OCI-LY1 (cell line): ENCODE measurements around the gene RPS3.

ENCODE experiments used
- H2AFZ ChIP-seq: fragments of 200-600 bp; sonication (generic), shearing (Covaris generic); 2 replicates; pipeline ENCODE4 v1.6.0; 2014; ENCODE audit warnings: antibody characterized with exemption, mild to moderate bottlenecking, low read length
- H3F3A ChIP-seq: fragments of 200-600 bp; sonication (generic), shearing (Covaris generic); 2 replicates; pipeline ENCODE4 v1.6.0; 2014; ENCODE audit warnings: mild to moderate bottlenecking, antibody characterized with exemption, low read length, moderate library complexity; ENCODE audit not compliant: insufficient read depth
- H3K27ac ChIP-seq: fragments of 200-600 bp; sonication (generic); 2 replicates; pipeline ENCODE4 v1.5.1; 2014; ENCODE audit warnings: low read length, mixed run types, mild to moderate bottlenecking, low read depth; ENCODE audit not compliant: poor library complexity, severe bottlenecking
- H3K27me3 ChIP-seq: fragments of 200-600 bp; sonication (generic); 2 replicates; pipeline ENCODE4 v1.6.0; 2014; ENCODE audit warnings: antibody characterized with exemption, mild to moderate bottlenecking, low read length, moderate library complexity; ENCODE audit not compliant: insufficient read depth
- H3K36me3 ChIP-seq: fragments of 200-600 bp; sonication (generic); 2 replicates; pipeline ENCODE4 v1.6.1; 2014; ENCODE audit warnings: mild to moderate bottlenecking, antibody characterized with exemption, low read length, moderate library complexity, mixed read lengths; ENCODE audit not compliant: insufficient read depth
- H3K4me1 ChIP-seq: fragments of 200-600 bp; sonication (generic); 2 replicates; pipeline ENCODE4 v1.5.1; 2014; ENCODE audit warnings: mild to moderate bottlenecking, low read length, moderate library complexity; ENCODE audit not compliant: insufficient read depth, severe bottlenecking
- H3K4me2 ChIP-seq: fragments of 200-600 bp; sonication (generic), shearing (Covaris generic); 2 replicates; pipeline ENCODE4 v1.6.1; 2014; ENCODE audit warnings: low read length
- H3K4me3 ChIP-seq: fragments of 200-600 bp; sonication (generic); 2 replicates; pipeline ENCODE4 v1.5.1; 2014; ENCODE audit warnings: low read length, low read depth, mild to moderate bottlenecking, mixed read lengths; ENCODE audit not compliant: poor library complexity, severe bottlenecking
- H3K79me2 ChIP-seq: fragments of 200-600 bp; shearing (Covaris generic); 2 replicates; pipeline ENCODE4 v1.6.1; 2016; ENCODE audit warnings: mixed run types, low read length, mixed read lengths; ENCODE audit not compliant: insufficient read depth
- H3K9ac ChIP-seq: fragments of 200-600 bp; sonication (generic), shearing (Covaris generic); 2 replicates; pipeline ENCODE4 v1.6.1; 2014; ENCODE audit warnings: mild to moderate bottlenecking, low read length, mixed read lengths
- H3K9me2 ChIP-seq: fragments of 200-600 bp; sonication (generic), shearing (Covaris generic); 2 replicates; pipeline ENCODE4 v1.6.1; 2014; ENCODE audit warnings: low read depth, mild to moderate bottlenecking, low read length, mixed read lengths
- H3K9me3 ChIP-seq: fragments of 200-600 bp; shearing (Covaris generic); 2 replicates; pipeline ENCODE4 v1.6.1; 2014; ENCODE audit warnings: low read length, mixed read lengths
- H4K20me1 ChIP-seq: fragments of 200-600 bp; sonication (generic), shearing (Covaris generic); 2 replicates; pipeline ENCODE4 v1.6.0; 2016; ENCODE audit warnings: mild to moderate bottlenecking, low read length; ENCODE audit not compliant: insufficient read depth
- CTCF ChIP-seq: fragments of 200-600 bp; sonication (generic), shearing (Covaris generic); IDR thresholded peaks from 2 replicates; pipeline ENCODE4 v1.5.1; 2017; ENCODE audit warnings: mild to moderate bottlenecking, antibody characterized with exemption, low read length, moderate library complexity, mixed read lengths
- EZH2 ChIP-seq: fragments of 200-600 bp; sonication (generic), shearing (Covaris generic); IDR thresholded peaks from 2 replicates; pipeline ENCODE4 v1.8.0; 2017; ENCODE audit warnings: borderline replicate concordance, mixed run types, mild to moderate bottlenecking, antibody characterized with exemption, low read length, moderate library complexity, mixed read lengths

The RPS3 gene

GRCh38 chr11:75350743-75351540 is 48.4 kb upstream of the RPS3 start:
- Histone ChIP-seq H3K36me3 (no peaks in the 10 kb centered on the region), H3K79me2 (no peaks in the 10 kb centered on the region), H3K27ac (no peak overlapping the region), H2AFZ (no peak overlapping the region), H3K27me3 (no peaks in the 10 kb centered on the region), H3K4me3 (no peak overlapping the region), H3K9me3 (no peaks in the 10 kb centered on the region), H3K4me1 (no peaks in the 10 kb centered on the region), H4K20me1 (no peaks in the 10 kb centered on the region), H3K9ac (no peak overlapping the region), H3K4me2 (no peak overlapping the region), H3F3A (no peaks in the 10 kb centered on the region), H3K9me2 (no peaks in the 10 kb centered on the region)
- TF ChIP-seq CTCF, result no peak

DNA sequence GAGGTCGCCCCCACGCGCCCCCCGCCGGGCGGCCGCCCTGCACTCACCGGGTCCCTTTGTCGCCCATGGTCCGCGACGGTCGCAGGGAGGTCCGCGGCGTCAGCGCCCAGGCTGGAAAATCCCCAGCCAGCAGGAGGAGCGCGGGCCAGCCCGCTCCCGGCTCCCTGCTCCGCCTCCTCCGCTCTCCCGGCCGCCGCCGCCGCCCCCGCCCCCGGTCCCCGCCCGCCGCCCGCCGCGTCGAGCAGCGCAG is 47.9 kb upstream of the RPS3 start, which contains the start of gene ARRB1:
TSS of gene ARRB1 (minus strand) at position 121 of the 250 bp plus-strand sequence. CDS start at position 67, 54 bp downstream.
- Histone ChIP-seq H3K9me3 (no peaks in the 10 kb centered on the region), H3K4me1 (no peaks in the 10 kb centered on the region), H3K4me3 (no peak within 1 kb of the TSS), H3K4me2 (no peak within 1 kb of the TSS), H3F3A (no peaks in the 10 kb centered on the region), H3K79me2 (no peaks in the 10 kb centered on the region), H3K36me3 (no peaks in the 10 kb centered on the region), H2AFZ (no peak within 1 kb of the TSS), H4K20me1 (no peaks in the 10 kb centered on the region), H3K9me2 (no peaks in the 10 kb centered on the region), H3K27ac (no peak within 1 kb of the TSS), H3K9ac (no peak within 1 kb of the TSS), H3K27me3 (no peaks in the 10 kb centered on the region)
- no peak for TF ChIP-seq EZH2
- TF ChIP-seq CTCF, result no peak

DNA sequence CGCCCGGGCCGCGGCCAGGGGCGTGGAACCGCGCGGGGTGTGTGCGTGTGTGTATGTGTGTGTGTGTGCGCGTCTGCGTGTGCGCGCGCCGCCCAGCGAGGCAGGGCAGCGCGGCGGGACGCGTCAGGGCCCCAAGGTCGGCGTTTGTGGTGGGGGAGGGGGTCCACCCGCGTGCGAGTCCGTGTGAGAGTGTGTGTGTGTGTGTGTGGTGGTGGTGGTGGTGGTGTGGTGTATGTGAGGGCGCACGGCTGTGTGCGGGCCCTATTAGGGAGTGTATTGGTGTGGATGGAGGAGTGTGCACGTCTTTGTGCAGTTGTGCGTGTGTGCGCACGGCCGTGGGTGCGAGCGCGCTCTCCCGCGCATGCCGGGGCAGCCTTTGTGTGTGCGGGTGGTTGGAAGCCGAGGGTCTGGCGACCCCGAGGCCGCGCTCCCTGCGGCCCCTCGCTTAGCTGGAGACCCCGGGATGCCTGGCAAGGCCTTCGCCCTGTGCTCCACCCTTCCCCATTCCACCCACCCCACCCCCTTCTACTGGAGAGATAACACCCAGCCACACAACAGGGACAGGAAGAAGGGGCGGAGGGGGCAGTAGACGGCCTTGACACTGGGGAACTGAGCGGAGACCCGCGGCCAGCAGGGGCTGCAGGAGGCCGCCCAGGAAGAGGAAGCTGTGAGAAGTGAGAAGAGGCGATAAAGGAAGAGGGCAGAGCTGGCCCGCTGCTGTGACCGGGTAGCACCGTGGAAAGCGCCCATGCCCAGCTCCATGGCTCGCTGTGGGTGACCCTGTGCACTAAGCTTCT is 47.3 kb upstream of the RPS3 start:
- no peak overlapping the region for H3K27ac ChIP-seq
- no peaks in the 10 kb centered on the region for H3K9me3 ChIP-seq
- no peak overlapping the region for H3K4me2 ChIP-seq
- H3F3A ChIP-seq, result no peaks in the 10 kb centered on the region
- H3K79me2 ChIP-seq, result no peaks in the 10 kb centered on the region
- H3K4me1 ChIP-seq, result no peaks in the 10 kb centered on the region
- H3K36me3 ChIP-seq, result no peaks in the 10 kb centered on the region
- H3K9ac ChIP-seq, result no peak overlapping the region
- no peaks in the 10 kb centered on the region for H3K27me3 ChIP-seq
- H4K20me1 ChIP-seq, result no peaks in the 10 kb centered on the region
- no peak overlapping the region for H2AFZ ChIP-seq
- TF ChIP-seq EZH2, result no peak
- no peak for TF ChIP-seq CTCF
- H3K9me2 ChIP-seq, result no peaks in the 10 kb centered on the region
- H3K4me3 ChIP-seq, result no peak overlapping the region
